ENCODE results near the gene SLC8A3.

SLC8A3 gene

GRCh38 chr14:70000601-70001000 lies 188.2 kb downstream of the SLC8A3 start:
- no peak for TF ChIP-seq CTCF (IDR thresholded peaks at IDR 0.05; ENCODE audit: low read length, missing control alignments)
- H3K4me3 ChIP-seq (replicated peaks; ENCODE audit: low read depth, low read length) = no peak overlapping the region
- no peak for DNase-seq (ENCODE audit: low read depth)

- no peak for TF ChIP-seq CTCF (IDR thresholded peaks at IDR 0.05; ENCODE audit: low read length, missing control alignments)
- no peak overlapping the region for H3K4me3 ChIP-seq (replicated peaks; ENCODE audit: low read depth, low read length)
- DNase-seq (ENCODE audit: low read depth) = peak; percentile 79
Observed at GRCh38 chr14:69999261-69999674, 189.5 kb downstream of the SLC8A3 start.

- no peak overlapping the region for H3K4me3 ChIP-seq (replicated peaks; ENCODE audit: low read depth, low read length)
- TF ChIP-seq CTCF (IDR thresholded peaks at IDR 0.05; ENCODE audit: low read length, missing control alignments) = no peak
- DNase-seq (ENCODE audit: low read depth) = peak; percentile 85
Observed at GRCh38 chr14:69997849-69998248, 190.9 kb downstream of the SLC8A3 start.

GRCh38 chr14:69996216-69996615 lies 192.5 kb downstream of the SLC8A3 start:
- H3K4me3 ChIP-seq (replicated peaks; ENCODE audit: low read depth, low read length) = no peak overlapping the region
- peak; percentile 54 for DNase-seq (ENCODE audit: low read depth)
- no peak for TF ChIP-seq CTCF (IDR thresholded peaks at IDR 0.05; ENCODE audit: low read length, missing control alignments)

All from fibroblast of pulmonary artery (primary cell).